Liver (tissue), 9 donors: Measurements from ENCODE around the gene BMP6. TPM values are rescaled to one million over a fixed set of nuclear protein-coding genes. Genes with fewer than 3 reads are reported as not detected.

ENCODE experiments used
- DNase-seq: peaks from one replicate; pipeline ENCODE4 v3.0.0-alpha.2; 2017; ENCODE audit warnings: low spot score
- H3K27ac ChIP-seq, 2 donors: one replicate each; pipeline ENCODE4 v1.7.0; 2013; ENCODE audit warnings: inconsistent platforms in 2 of 2, low read length in 2 of 2, control low read depth in 1 of 2, low read depth in 1 of 2, mild to moderate bottlenecking in 1 of 2
- H3K27me3 ChIP-seq, 4 donors: one replicate each; pipeline versions ENCODE4 v1.6.1 to v1.7.0; 2013; ENCODE audit warnings: low read length in 3 of 4, inconsistent platforms in 1 of 4, mild to moderate bottlenecking in 1 of 4, moderate library complexity in 1 of 4; ENCODE audit not compliant: control insufficient read depth in 4 of 4, insufficient read depth in 4 of 4
- H3K36me3 ChIP-seq, 4 donors: one replicate each; pipeline versions ENCODE4 v1.6.1 to v1.7.0; 2013; ENCODE audit warnings: low read length in 3 of 4, mild to moderate bottlenecking in 3 of 4, low read depth in 1 of 4, moderate library complexity in 1 of 4; ENCODE audit not compliant: control insufficient read depth in 4 of 4, insufficient read depth in 3 of 4
- H3K4me1 ChIP-seq, 4 donors: one replicate each; pipeline versions ENCODE4 v1.6.1 to v1.7.0; 2013; ENCODE audit warnings: low read length in 3 of 4, mild to moderate bottlenecking in 3 of 4, moderate library complexity in 1 of 4; ENCODE audit not compliant: control insufficient read depth in 4 of 4, insufficient read depth in 4 of 4
- H3K4me3 ChIP-seq, 3 donors: one replicate each; pipeline versions ENCODE4 v1.6.1 to v1.7.0; 2013; ENCODE audit warnings: low read length in 3 of 3, control low read depth in 1 of 3, low read depth in 1 of 3, mild to moderate bottlenecking in 1 of 3
- H3K9ac ChIP-seq, 2 donors: one replicate each; pipeline ENCODE4 v1.7.0; 2013; ENCODE audit warnings: low read length in 2 of 2, mild to moderate bottlenecking in 2 of 2, moderate library complexity in 2 of 2, control low read depth in 1 of 2, low read depth in 1 of 2
- H3K9me3 ChIP-seq, 4 donors: one replicate each; pipeline versions ENCODE4 v1.6.1 to v1.7.0; 2013; ENCODE audit warnings: low read length in 3 of 4; ENCODE audit not compliant: control insufficient read depth in 4 of 4
- ATF3 ChIP-seq: IDR thresholded peaks from 2 replicates; pipeline ENCODE4 v1.6.1; 2016; ENCODE audit warnings: antibody characterized with exemption
- CTCF ChIP-seq: fragments of 150-350 bp; IDR thresholded peaks from 2 replicates; pipeline ENCODE4 v1.5.1; 2017; ENCODE audit warnings: improper control_type of control experiment, low read depth, low read length; ENCODE audit not compliant: missing input control
- EGR1 ChIP-seq, 2 donors: IDR thresholded peaks; 2 replicates each; pipeline ENCODE4 v1.6.1; 2016 to 2018; ENCODE audit warnings: antibody characterized with exemption in 2 of 2, low read depth in 2 of 2
- GABPA ChIP-seq, 2 donors: IDR thresholded peaks in 1 of 2; conservative IDR thresholded peaks in 1 of 2; 2 replicates each; pipeline ENCODE4 v1.6.1; 2016; ENCODE audit warnings: antibody characterized with exemption in 2 of 2, mild to moderate bottlenecking in 1 of 2, moderate library complexity in 1 of 2
- HNF4A ChIP-seq, 2 donors: conservative IDR thresholded peaks; 2 replicates each; pipeline ENCODE4 v1.6.1; 2016; ENCODE audit warnings: antibody characterized with exemption in 2 of 2, mild to moderate bottlenecking in 2 of 2
- HNF4G ChIP-seq: IDR thresholded peaks from 2 replicates; pipeline ENCODE4 v1.6.1; 2016; ENCODE audit warnings: antibody characterized with exemption
- JUND ChIP-seq, 2 donors: IDR thresholded peaks; 2 replicates each; pipeline ENCODE4 v1.6.1; 2016; ENCODE audit warnings: antibody characterized with exemption in 2 of 2
- NR2F2 ChIP-seq: IDR thresholded peaks from 2 replicates; pipeline ENCODE4 v1.6.1; 2016; ENCODE audit warnings: antibody characterized with exemption
- REST ChIP-seq: IDR thresholded peaks from 2 replicates; pipeline ENCODE4 v1.6.1; 2016; ENCODE audit warnings: antibody characterized with exemption, mild to moderate bottlenecking
- RXRA ChIP-seq, 2 donors: IDR thresholded peaks; 2 replicates each; pipeline ENCODE4 v1.6.1; 2017 to 2018; ENCODE audit warnings: antibody characterized with exemption in 2 of 2, mild to moderate bottlenecking in 1 of 2
- SP1 ChIP-seq: IDR thresholded peaks from 2 replicates; pipeline ENCODE4 v1.6.1; 2018; ENCODE audit warnings: antibody characterized with exemption, mild to moderate bottlenecking
- TAF1 ChIP-seq: conservative IDR thresholded peaks from 2 replicates; pipeline ENCODE4 v1.6.1; 2016; ENCODE audit warnings: antibody characterized with exemption, mild to moderate bottlenecking
- YY1 ChIP-seq: IDR thresholded peaks from 2 replicates; pipeline ENCODE4 v1.6.1; 2016; ENCODE audit warnings: antibody characterized with exemption, mild to moderate bottlenecking
- ZBTB33 ChIP-seq: IDR thresholded peaks from 2 replicates; pipeline ENCODE4 v1.6.1; 2016; ENCODE audit warnings: antibody characterized with exemption
- WGBS: extraction: QIAGEN DNeasy Blood & Tissue Kit; methylation state at CpG from one replicate; pipeline ENCODE4 v1.1.7; 2013; 5-methylcytosine and 5-hydroxymethylcytosine counted together
- polyA plus RNA-seq, 2 donors: library from polyadenylated mRNA; stranded (reverse) in 1 of 2; unstranded in 1 of 2; fragments of 200-250 nt in 1 of 2; fragments of >200 nt in 1 of 2; fragmentation: Nextera tagmentation in 1 of 2; extraction: Ambion mirVana in 1 of 2; gene quantifications; one replicate each; pipeline versions ENCODE4 v1.2.1 to v1.2.3, GENCODE V29; 2013 to 2015
- total RNA-seq, 2 donors: library from RNA; depleted of rRNA; stranded (reverse); fragments of >200 nt; gene quantifications; one replicate each; pipeline ENCODE4 v1.2.3, GENCODE V29; 2014
- donor health status: healthy.
- donor health status: healthy.
- donor health status: healthy.
- donor health status: healthy.
- donor health status: healthy.

Gene BMP6
- total and polyA plus RNA-seq, 4 donors = 0.57 to 5.9 (median 2.3) TPM

- H3K36me3 ChIP-seq = no peaks in the 10 kb centered on the region
- H3K4me1 ChIP-seq = no peaks in the 10 kb centered on the region
- H3K27me3 ChIP-seq = no peaks in the 10 kb centered on the region
- 86% methylated on average over 3 of the region's 3 CpGs for WGBS
- no peak for DNase-seq
- no peak for TF ChIP-seq REST
- no peak for TF ChIP-seq ATF3
- no peak for TF ChIP-seq SP1
- no peak for TF ChIP-seq HNF4G
- no peak for TF ChIP-seq HNF4A (conservative IDR thresholded peaks at IDR 0.05)
- no peak for TF ChIP-seq EGR1 (IDR thresholded peaks at IDR 0.05; ENCODE audit: low read depth in 2 of 2)
- TF ChIP-seq ZBTB33 = no peak
- no peak for TF ChIP-seq CTCF
- no peak overlapping the region for H3K9ac ChIP-seq
- H3K9me3 ChIP-seq = no peaks in the 10 kb centered on the region
- H3K27ac ChIP-seq = no peak overlapping the region
- H3K4me3 ChIP-seq = no peak overlapping the region
These were observed 47.4 kb downstream of the BMP6 start for GRCh38 chr6:7773322-7773721.

- peaks cover 0 to 2% (median 0%) of the 10 kb centered on the region in 4 donors for H3K9me3 ChIP-seq
- no peaks in the 10 kb centered on the region for H3K4me1 ChIP-seq
- no peaks in the 10 kb centered on the region for H3K36me3 ChIP-seq
- WGBS = 78% methylated on average over 9 of the region's 9 CpGs
- H3K27me3 ChIP-seq = no peaks in the 10 kb centered on the region
- DNase-seq = no peak
- H3K9ac ChIP-seq = no peak overlapping the region
- no peak for TF ChIP-seq TAF1
- no peak for TF ChIP-seq RXRA (IDR thresholded peaks at IDR 0.05)
- TF ChIP-seq EGR1 (IDR thresholded peaks at IDR 0.05; ENCODE audit: low read depth in 2 of 2) = no peak
- no peak overlapping the region for H3K4me3 ChIP-seq
- H3K27ac ChIP-seq = no peak overlapping the region
These were observed 48.0 kb downstream of the BMP6 start for GRCh38 chr6:7773914-7774313.

- Histone ChIP-seq H3K4me3 (no peak overlapping the region), H3K9me3 (peaks cover 0 to 2% (median 0%) of the 10 kb centered on the region in 4 donors)
These were observed 50.6 kb downstream of the BMP6 start for GRCh38 chr6:7776509-7776908.

More at GRCh38 chr6:7776509-7776908, 50.6 kb downstream of the BMP6 start:
- H3K27me3 ChIP-seq = no peaks in the 10 kb centered on the region
- no peak overlapping the region for H3K27ac ChIP-seq
- H3K9ac ChIP-seq = no peak overlapping the region
- H3K36me3 ChIP-seq = no peaks in the 10 kb centered on the region
- no peaks in the 10 kb centered on the region for H3K4me1 ChIP-seq
- DNase-seq = no peak
- 59% methylated on average over 2 of the region's 2 CpGs for WGBS
- TF ChIP-seq YY1 (no peak), SP1 (no peak), NR2F2 (no peak), JUND (IDR thresholded peaks at IDR 0.05) (no peak), TAF1 (no peak), ATF3 (no peak), ZBTB33 (no peak), HNF4G (no peak), RXRA (IDR thresholded peaks at IDR 0.05) (no peak), GABPA (IDR thresholded peaks at IDR 0.05 in 1 of 2, conservative IDR thresholded peaks at IDR 0.05 in 1 of 2) (no peak)
